Activated T-cell treated with anti-CD3 and anti-CD28 coated beads, Interleukin-2, amount 50 U/mL, for 1 hour (primary cell): Measurements from ENCODE around the gene MOB3B.
"Not testable (repeated sequence)": the region's sequence is repeated elsewhere in the genome, so short reads cannot be mapped to it uniquely, and the experiment has no call there.

Source experiments
- DNase-seq: peaks from one replicate; pipeline ENCODE4 v3.0.0-alpha.2; 2020

The MOB3B gene

DNA sequence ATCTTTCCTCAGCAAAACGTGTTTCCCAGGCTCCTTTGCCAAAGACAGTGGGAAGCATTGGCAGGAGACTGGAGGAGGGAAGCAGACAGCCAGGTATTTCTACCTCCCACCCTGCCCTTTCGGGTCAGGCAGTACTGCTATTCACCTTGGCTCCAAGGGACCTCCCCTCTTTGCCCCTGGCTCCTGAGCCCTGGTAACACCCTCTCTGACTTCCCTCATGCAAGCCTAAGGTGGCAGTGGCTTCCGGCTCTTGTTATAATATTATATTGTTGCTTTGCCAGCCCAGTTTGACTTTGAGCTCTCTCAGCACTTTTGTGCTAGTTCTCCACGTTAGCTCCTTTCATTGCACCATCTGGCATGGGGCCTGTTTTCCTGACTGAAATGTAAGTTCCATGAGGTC, 87.2 kb downstream of the MOB3B start:
- DNase-seq = no peak

DNA sequence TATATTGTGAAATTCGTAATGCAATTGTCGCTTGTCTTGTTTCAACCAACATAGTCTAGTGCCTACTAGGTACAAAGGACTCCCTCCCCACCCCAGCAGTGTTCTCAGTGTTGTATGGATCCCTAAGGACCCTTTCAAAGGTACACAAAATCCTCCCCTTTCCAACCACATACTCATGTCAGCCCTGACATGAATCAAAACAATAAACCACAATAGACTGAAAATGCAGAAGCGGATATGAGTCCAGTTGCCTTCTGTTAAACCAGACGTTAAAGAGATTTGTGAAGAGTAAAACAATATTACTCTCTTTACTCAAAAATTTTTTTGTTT, 87.9 kb downstream of the MOB3B start:
- no peak for DNase-seq

DNA sequence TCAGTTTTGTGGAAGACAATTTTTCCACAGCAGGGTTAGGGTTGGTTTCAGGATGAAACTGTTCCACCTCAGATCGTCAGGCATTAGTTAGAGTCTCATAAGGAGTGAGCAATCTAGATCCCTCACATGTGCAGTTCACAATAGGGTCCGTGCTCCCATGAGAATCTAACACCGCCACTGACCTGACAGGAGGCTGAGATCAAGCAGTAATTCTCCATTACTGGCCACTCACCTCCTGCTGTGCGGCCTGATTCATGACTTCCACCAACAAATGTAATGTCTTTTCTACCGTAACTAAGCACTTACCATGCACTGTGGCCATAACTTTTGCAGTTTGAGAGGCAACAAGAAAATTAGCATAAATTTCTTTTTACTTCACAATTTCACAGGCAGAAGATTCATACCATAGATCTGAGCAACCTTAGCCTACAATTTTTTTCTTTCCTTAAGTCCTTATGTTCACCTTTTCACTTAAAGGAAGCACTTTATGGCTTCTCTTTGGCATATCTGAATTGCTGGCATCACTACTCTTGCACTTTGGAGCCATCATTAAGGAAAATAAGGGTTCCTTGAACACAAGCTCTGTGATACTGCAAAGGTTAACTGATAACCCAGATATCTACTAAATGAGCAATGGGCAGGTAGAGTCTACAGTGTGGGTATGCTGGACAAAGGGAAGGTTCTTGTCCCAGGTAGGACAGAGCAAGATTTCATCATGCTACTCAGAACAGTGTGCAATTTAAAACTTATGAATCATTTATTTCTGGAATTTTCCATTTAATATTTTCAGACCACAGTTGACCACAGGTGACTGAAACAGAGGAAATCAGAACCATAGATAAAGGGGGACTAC, 88.5 kb downstream of the MOB3B start:
- DNase-seq = no peak

DNA sequence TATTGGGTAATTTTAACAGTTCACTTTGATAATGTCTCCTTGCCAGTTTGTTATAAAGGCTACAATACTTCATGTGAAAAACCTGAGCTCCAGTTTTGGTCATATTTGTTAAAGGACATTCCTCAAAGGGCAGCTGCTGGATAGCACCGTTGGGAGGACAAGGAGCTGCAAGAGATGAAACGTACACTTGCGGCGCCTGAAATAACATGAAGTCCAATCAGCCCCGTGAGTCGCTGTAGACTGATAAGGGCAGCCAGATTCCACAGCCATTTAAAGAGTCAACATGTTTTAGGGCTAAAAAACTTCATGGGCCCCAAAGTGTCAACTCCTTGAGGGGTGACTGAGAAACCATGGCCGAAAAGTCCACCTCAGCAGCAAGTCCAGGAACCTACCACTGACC, 91.1 kb downstream of the MOB3B start:
- DNase-seq = no peak

DNA sequence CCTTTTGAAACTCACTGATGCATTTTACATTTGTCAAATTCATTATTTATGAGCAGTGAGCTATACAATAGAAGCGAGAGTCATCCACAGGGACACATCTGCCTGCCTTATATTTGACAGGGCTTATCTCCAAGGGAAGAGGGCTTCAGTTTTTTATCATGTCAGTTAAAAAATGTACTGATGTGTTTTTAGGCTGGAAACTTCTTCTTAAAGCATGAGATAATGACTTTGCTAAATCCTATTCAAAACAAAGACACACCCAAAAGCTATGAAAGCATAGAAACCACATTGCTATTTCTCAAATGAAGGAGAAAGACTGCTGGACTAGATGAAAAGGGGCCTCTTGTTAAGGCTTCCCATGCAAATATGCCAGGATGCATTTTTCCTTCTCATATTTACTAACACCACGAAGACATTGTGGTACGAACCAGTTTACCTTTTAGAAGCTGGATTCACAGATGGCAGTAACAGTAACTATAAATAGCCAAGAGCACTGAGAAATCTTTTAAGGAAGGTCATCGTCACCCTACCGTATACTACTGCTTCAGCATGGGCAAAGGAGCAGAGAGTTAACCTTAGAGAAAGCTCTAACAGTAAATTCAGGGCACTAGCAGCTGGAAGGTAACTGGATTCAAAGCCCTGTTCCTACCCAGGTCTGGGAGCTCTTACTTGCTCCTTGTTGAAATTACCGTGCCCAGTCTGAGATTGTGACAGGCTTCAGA, 91.8 kb downstream of the MOB3B start:
- DNase-seq = no peak

DNA sequence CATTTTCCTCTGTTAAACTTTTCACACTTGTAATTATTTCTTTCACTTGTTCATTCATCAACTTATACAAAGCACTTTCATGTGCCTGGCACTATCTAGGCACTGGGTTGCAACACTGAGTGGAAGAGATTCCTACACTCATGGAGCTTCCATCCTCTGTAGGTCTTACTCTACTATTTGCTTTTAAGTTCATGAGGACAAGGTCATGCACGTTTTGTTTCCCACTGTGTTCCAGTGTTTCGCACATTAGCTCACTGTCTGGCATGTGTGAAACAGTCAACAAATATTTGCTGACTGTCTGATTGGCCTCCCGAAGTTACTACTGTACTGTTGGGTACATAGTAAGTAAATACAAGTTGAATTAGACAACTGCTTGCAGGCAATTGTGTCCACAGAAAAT, 93.4 kb downstream of the MOB3B start:
- no peak for DNase-seq

DNA sequence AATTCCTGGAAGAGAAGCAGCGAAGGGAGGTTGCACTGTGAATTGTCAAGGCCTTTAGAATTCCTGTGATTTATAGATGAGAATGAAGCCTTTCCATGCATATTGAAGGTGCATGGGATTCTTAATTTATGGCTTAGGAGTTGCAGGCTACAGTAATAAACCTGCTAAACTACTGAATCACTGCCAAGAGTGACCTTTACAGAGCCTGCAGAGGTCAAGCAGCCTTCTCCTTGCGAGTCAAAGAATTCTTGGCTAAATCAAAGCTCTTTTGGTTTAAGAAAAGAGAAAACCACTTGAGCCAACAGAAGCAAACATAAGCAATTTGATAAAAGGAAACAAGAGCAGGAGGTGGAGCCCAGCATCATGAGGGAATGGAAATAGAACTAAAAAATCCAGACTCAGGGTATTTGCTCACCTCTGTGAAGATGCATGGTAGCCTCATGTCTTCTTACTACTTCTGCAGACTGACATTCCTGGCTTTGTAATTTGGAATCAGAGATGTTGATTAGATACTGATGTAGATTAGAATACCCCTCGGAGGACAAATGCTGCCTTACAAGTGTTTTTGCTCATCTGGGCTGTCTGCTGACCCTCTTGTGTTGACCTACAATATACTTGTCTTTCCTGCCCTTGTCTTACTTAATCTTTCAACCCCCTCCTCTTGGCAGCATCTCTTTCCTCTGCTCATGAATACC, 95.8 kb downstream of the MOB3B start:
- DNase-seq = no peak

DNA sequence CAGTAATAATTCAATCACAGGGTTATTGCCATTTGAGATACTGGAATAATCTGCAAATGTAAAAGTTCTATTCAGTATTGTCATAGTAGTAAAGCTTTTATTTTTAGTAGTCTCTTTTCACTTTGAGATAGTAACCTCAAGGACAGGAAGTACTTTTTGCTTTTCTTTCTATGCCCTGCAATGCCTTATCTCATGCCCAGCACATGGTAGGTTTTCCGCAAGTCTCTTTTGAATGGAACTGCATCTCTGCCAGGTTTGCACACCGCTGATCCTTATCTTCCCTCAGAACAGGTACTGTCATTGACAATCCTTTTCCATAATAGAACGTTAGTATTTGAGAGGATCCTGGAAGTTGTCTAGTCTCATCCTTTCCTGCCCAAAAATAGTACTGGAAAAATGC, 97.3 kb downstream of the MOB3B start:
- no peak for DNase-seq

DNA sequence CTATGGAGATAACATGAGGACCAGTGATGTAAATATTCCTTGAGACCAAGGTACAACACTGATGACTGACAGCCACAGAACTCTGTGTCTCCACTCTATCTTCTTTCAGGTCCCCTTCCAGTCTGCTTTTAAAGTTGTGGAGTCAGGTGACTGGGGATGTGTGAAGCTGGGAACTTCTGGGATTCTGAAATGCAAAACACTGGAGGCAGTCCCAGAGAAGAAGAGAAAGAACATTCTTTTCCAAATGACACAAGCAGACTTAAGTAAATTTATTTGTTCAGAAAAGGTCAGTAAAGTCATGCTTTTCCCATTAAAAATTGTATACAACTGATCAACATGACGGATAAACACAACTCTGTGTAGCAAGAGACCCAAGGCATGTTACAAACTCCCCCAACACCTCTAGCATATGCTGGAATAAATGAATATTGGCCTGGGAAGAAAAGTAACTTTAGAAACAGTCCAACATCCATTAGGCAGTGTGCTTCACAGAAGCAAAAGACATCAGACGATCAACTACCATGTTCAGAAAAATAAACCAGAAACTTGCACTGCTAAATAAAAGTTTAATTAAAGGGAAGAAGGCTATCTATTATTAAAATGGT, 98.0 kb downstream of the MOB3B start:
- DNase-seq = no peak

DNA sequence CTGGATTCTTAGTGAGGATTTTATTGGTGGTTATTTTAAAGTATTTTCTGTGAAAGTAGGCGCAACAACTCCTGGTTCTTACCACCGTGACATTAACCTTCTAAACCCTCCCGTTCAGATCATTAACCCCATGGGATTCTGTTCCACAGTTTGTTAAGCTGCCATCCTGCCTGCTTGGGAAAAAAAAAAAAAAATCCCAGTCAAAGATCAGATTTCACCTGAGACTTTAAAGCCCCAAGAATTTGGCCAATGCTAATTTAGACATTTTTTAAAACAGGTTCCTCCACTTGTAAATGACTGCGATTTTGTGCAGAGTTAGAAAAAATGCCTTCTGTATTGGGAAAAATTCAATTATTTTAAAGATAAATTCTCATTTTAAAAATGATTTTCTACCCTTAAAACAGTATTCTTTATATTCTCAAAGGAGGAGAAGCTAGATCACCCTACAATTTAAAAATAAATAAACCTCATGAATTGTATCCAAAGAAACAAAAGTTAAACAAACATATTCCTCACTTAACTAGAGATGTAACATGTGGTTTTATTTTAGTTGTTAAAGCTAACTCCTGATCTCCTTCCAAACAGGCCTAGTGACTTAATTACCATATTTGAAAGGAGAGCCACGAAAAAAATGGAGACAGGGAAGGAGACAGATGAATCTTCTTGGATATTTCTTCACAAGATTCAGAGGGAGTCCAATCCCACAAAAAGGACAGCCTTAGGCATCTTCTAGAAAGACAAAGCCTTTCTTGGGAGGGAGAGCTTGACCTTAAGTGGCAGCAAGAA, 98.7 kb downstream of the MOB3B start:
- DNase-seq = no peak

DNA sequence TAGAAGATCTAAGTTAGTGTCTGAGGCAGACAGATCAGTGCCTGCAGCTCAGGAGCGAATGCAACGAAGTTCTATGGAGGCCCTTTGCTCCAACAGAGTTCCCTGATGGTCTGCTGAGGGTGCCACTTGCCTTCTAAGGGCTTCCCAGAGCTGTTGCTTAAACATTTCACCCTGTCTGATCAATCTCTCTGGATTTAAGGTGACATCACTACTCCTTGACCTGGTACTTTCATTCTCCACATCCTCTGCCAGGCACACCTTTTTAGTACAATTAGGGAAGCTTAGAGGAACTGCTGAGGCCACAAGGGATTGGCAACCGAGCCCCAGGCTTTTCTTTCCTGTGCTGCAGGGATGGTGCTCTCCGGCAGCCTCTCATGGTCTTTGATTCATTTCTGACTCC, 99.7 kb downstream of the MOB3B start:
- no peak for DNase-seq

DNA sequence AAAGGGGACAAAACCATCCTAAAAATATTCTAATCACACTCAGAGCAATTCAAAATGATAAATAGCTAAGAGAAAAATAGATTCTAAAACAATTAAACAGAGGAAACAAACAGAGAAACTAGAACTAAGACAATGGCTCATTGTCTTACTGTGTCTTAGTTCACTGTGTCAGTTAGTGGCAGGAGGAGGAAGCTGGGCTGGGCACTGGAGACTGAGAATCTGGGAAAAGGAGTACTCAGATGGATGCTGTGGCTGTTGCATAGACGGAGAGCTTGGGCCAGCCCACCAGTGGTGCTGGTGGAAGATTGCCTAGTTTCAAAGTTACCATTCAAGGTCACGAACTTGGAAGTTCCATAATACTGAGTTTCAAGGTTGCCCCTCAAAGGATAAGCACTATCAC, 100.2 kb downstream of the MOB3B start:
- no peak for DNase-seq

DNA sequence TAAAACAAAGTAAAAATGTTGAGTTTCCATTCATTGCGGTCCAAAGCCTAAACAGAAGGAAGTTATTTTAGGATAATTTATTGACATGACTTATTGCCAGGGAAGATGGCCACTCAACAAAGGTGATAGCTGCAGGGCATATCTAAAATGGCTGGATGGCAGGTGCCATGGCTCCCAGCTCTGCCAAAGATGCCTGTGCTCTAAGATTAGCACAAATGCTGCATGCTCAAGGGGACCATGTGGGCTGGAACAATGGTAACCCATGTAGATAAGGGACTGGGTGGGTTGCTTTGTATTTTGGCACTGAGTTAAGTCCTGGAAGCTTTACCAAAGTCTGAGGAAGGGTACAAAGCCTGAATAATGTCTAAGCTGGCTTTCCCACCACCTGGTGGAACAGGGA, 101.1 kb downstream of the MOB3B start:
- no peak for DNase-seq

DNA sequence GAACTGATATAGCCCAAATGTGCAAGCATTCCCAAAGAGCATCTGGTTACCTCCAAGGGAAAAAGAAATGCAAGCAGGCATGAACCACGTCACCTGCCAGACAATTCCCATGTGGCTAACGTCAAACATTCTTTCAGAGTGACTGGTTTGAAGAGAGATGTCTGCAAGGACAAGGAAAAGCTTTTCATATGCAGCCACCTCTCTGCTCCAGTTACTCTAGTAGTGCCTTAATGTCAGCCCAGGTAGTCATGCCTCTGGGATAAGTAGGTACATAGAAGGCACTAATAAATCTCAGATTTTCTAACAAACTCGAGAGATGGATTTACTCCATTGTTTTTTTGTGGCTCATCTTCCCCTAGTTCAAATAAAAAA, 102.4 kb downstream of the MOB3B start:
- DNase-seq = no peak

DNA sequence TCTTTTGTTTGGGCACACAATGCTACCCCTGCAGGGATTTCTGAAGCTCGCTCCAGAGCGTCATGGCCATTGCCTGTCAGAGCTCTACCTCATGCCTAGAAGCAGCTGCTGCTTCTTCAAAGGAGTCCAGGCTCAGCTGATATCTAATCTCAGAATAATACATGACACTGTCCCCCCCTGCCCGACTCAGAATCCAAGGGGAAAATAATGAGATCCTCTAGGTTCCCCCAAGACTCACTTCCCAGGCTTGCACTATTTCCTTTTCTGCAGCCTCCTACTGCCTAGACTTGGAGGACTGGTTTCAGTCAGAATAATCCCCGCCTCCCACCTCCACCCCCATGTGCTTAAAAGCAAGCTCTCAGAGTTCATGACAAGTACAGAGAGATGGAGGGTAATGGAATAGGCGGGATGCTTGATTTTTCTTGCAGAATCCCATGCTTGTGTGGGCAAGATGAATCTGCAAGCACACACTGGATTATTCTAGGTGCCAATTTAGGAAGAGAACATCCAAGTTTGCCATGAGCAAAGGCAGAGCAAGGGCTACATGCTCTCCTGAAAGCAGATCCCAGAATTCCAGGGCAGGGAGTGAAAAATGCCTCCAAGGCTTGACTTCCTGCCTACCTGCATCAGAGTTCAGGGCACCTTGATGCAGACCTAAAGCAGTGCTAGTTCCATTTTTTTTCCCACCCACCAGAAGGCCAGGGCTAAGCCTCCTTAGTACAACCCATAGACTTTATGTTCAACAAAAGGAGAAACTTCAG, 102.9 kb downstream of the MOB3B start:
- no peak for DNase-seq

DNA sequence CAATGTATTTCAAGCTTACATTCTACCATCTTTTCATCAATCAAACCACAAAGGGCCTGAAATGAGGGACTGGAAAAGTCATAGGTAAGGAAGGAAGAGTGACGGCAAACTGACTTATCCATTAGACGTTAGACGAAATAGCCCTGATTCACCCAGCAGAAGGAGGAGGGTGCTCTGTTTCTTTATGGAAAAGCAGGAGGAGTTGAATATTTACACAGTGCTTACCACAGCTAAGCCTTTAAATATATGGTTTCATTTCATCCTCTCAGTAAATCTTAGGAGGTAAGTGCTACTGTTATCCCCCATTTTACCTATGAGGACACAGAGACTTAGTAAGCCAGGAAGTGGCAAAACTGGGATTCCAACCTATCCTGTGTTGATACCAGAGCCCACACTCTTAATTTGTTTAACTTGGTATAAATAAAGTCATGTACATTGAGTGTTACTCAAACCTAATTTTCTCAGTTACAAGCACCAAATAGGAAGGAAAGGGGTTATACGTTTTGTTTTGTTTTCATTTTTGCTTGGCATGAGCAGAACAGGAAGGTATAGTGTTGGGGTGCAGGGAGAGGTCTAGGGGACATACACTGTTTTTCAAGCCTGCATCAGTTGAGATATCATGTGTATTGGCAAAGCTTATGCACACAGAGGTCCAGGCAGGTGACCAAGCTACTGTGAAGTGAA, 103.6 kb downstream of the MOB3B start:
- DNase-seq = no peak

DNA sequence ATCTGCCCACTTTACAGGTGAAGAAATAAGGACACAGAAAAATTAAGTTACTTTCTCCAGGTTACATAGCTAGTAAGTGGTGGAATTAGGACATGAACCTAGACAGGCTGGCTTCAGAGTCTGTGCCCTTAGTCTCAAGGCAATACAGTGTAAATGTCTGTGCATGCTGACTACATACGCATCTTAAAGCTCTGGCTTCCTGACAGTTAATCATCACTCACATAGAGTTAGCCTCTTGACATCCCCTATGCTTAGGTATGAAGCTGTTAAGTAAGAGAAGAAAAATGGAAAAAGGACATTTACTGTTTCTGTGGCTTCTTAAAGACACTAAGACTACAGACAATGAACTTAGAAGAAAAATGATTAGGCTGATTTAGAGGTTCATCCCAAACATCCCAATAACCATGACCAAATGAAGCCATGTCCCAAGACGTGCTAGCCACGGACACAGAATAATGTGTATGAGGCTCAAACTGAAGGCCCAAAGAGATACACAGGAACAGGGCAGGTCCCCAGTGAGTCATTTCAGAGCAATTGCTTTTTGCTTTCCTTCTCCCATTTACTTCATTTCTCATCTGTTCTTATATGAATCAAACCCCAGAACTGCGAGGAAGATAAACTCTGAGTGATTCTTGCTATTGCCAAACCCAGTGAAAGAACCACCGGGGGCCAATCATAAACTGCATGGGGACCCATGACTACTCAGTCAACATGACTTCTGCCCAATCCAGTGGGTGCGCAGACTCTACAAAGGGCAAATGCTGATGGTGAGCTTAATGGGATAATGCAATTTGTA, 105.5 kb downstream of the MOB3B start:
- no peak for DNase-seq

DNA sequence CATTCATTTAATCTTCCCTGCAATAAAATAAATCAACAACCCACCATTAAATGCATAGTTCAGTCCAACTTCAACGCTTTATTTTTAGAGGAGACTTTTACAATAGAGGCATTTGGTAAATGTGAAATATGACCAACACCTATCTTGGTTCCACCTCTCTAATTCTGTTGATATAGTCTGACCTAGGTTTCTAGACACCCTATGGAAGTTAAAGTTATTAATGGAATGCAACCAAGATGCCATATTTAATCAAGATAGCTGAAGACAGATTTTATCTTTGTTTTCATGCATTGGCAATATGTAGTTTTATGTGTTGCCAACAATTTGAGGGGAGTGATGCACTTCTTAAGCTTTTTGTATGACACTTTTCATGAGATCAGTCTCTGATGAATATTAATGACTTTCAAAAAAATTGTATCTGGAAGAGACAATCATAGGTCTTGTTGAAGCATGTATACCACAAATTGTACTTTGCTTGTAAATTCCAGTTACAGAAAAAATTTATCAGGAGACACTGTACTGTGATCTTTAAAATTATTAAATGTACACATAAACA, 107.3 kb downstream of the MOB3B start:
- DNase-seq = no peak

DNA sequence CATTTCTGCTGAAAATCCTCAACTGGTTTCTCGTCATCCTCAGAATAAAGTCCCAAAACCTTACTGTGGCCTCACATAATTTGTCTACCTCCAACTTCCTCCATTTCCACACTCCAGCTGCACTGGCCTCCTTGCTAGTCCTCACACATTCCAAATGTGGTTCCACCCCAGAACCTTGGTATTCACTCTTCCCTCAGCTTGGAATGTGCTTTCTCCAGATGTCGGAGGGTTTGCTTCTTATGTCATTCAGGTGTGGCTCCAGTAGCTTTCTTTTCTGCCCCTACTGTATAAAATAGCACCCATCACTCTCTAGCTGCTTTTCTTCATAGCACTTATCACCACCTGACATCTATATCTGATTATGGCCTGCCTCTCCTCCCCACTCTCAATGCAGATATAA, 108.0 kb downstream of the MOB3B start:
- no peak for DNase-seq

DNA sequence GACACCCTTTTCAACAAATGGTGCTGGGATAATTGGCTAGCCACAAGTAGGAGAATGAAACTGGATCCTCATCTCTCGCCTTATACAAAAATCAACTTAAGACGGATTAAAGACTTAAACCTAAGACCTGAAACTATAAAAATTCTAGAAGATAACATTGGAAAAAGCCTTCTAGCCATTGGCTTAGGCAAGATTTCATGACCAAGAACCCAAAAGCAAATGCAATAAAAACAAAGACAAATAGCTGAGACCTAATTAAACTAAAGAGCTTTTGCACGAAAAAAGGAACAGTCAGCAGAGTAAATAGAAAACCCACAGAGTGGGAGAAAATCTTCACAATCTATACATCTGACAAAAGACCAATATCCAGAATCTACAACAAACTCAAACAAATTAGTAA, 110.1 kb downstream of the MOB3B start:
- not testable (repeated sequence) for DNase-seq
